A673 (cell line): ENCODE measurements around the gene CARD18. TPM values are rescaled to one million over a fixed set of nuclear protein-coding genes. Genes with fewer than 3 reads are reported as not detected.

ENCODE experiments used
- BruUV-seq: library from RNA; stranded (reverse); fragments of 400-500 nt; replicated peaks from 2 replicates; lab custom pipeline; 2021; lab: Mats Ljungman, UMichigan
- CTCF ChIA-PET: fragments of 300-600 bp; sonication (Branson Sonifier 250); formaldehyde crosslinking; loops from one replicate; lab custom pipeline; 2022; ENCODE audit warnings: antibody characterized with exemption; lab: Charles Lee
- POLR2A ChIA-PET: fragments of 300-600 bp; sonication (Branson Sonifier 250); formaldehyde crosslinking; loops from one replicate; lab custom pipeline; 2022; ENCODE audit warnings: antibody characterized with exemption; ENCODE audit not compliant: low non-redundant PET; lab: Charles Lee
- DNase-seq: peaks from one replicate; pipeline ENCODE4 v3.0.0-alpha.2; 2015; ENCODE audit warnings: low spot score
- H3K27ac ChIP-seq: fragments of 200-600 bp; sonication (generic); 2 replicates; pipeline ENCODE4 v1.5.1; 2016; ENCODE audit warnings: mixed run types, low read depth, mild to moderate bottlenecking, mixed read lengths, antibody characterized with exemption, low read length; ENCODE audit not compliant: poor library complexity, severe bottlenecking
- H3K27me3 ChIP-seq: fragments of 200-600 bp; sonication (generic); replicated peaks from 2 replicates; pipeline ENCODE4 v1.6.1; 2017; ENCODE audit warnings: mixed run types, low read depth, mild to moderate bottlenecking, mixed read lengths, antibody characterized with exemption, low read length; ENCODE audit not compliant: insufficient read depth, poor library complexity
- H3K36me3 ChIP-seq: fragments of 200-600 bp; sonication (generic); 2 replicates; pipeline ENCODE4 v1.6.1; 2016; ENCODE audit warnings: mixed run types, mild to moderate bottlenecking, mixed read lengths, antibody characterized with exemption, low read length; ENCODE audit not compliant: insufficient read depth, poor library complexity, severe bottlenecking
- H3K4me1 ChIP-seq: fragments of 200-600 bp; sonication (generic); 2 replicates; pipeline ENCODE4 v1.6.1; 2017; ENCODE audit warnings: mixed run types, mild to moderate bottlenecking, mixed read lengths, antibody characterized with exemption, low read length; ENCODE audit not compliant: insufficient read depth, poor library complexity, severe bottlenecking
- H3K4me3 ChIP-seq: fragments of 200-600 bp; sonication (generic); 2 replicates; pipeline ENCODE4 v1.5.1; 2016; ENCODE audit warnings: low read depth, mixed run types, mild to moderate bottlenecking, mixed read lengths, low read length; ENCODE audit not compliant: poor library complexity, severe bottlenecking
- H3K9me3 ChIP-seq: fragments of 200-600 bp; sonication (generic); 2 replicates; pipeline ENCODE4 v1.6.1; 2016; ENCODE audit warnings: mixed run types, low read depth, mild to moderate bottlenecking, mixed read lengths, antibody characterized with exemption, low read length; ENCODE audit not compliant: poor library complexity, severe bottlenecking
- CTCF ChIP-seq: fragments of 300-800, 200-600 bp; sonication (generic); conservative IDR thresholded peaks from 2 replicates; pipeline ENCODE4 v1.5.1; 2017; ENCODE audit warnings: low read depth, mild to moderate bottlenecking, antibody characterized with exemption, low read length, moderate library complexity, mixed read lengths
- EZH2 ChIP-seq: fragments of 200-600 bp; sonication (generic); IDR thresholded peaks from 2 replicates; pipeline ENCODE4 v1.6.1; 2017; ENCODE audit warnings: borderline replicate concordance, low read depth, mild to moderate bottlenecking, mixed read lengths, antibody characterized with exemption, low read length; ENCODE audit not compliant: poor library complexity, severe bottlenecking
- intact Hi-C: fragments of 100-400 bp; cut with micrococcal nuclease; formaldehyde crosslinking; loops from one replicate; pipeline ENCODE4 v1.10.0; 2022; ENCODE audit not compliant: unreplicated experiment
- total RNA-seq: library from RNA; stranded (reverse); gene quantifications from 2 replicates; pipeline ENCODE4 v1.2.3, GENCODE V29; 2021

CARD18 gene
- total RNA-seq, 1 experiment from 2014 or later, result not detected

GRCh38 chr11:105110688-105111030, 28.9 kb downstream of the CARD18 start:
- Histone ChIP-seq H3K27me3 (no peaks in the 10 kb centered on the region), H3K4me1 (peaks cover 31% of the 10 kb centered on the region), H3K27ac (peak overlapping the region; percentile 79), H3K36me3 (no peaks in the 10 kb centered on the region), H3K9me3 (no peaks in the 10 kb centered on the region), H3K4me3 (peak overlapping the region; percentile 21)
- intact Hi-C loops, result no loop called here
- POLR2A ChIA-PET, result no interaction called here
- CTCF ChIA-PET, result no interaction called here
- no TSS peak for BruUV-seq
- DNase-seq, result peak; percentile 79
- TF ChIP-seq CTCF, result no peak
- no peak for TF ChIP-seq EZH2

- ChIA-PET POLR2A (no interaction called here), CTCF (no interaction called here)
- no peak for TF ChIP-seq EZH2
- TF ChIP-seq CTCF, result no peak
- Histone ChIP-seq H3K27me3 (no peaks in the 10 kb centered on the region), H3K27ac (peak overlapping the region; percentile 79), H3K4me3 (peak overlapping the region; percentile 21), H3K36me3 (no peaks in the 10 kb centered on the region), H3K4me1 (peaks cover 31% of the 10 kb centered on the region), H3K9me3 (no peaks in the 10 kb centered on the region)
- BruUV-seq, result no TSS peak
- DNase-seq, result peak; percentile 29
- intact Hi-C loops, result no loop called here
Measured at GRCh38 chr11:105109855-105110687, 29.5 kb downstream of the CARD18 start.

GRCh38 chr11:105109321-105109720, 30.2 kb downstream of the CARD18 start:
- no peaks in the 10 kb centered on the region for H3K27me3 ChIP-seq
- H3K4me3 ChIP-seq, result no peak overlapping the region
- H3K9me3 ChIP-seq, result no peaks in the 10 kb centered on the region
- H3K36me3 ChIP-seq, result no peaks in the 10 kb centered on the region
- intact Hi-C loops, result no loop called here
- H3K27ac ChIP-seq, result peak overlapping the region; percentile 79
- ChIA-PET POLR2A (no interaction called here), CTCF (no interaction called here)
- H3K4me1 ChIP-seq, result peaks cover 31% of the 10 kb centered on the region
- TF ChIP-seq EZH2, result no peak
- TF ChIP-seq CTCF, result no peak
- no peak for DNase-seq
- BruUV-seq, result no TSS peak
